HepG2 (cell line): ENCODE data around the gene POP5. TPM values are rescaled to one million over a fixed set of nuclear protein-coding genes. Genes with fewer than 3 reads are reported as not detected.

Experiments
- E2F1 ChIP-seq: sonication (generic); formaldehyde crosslinking; IDR thresholded peaks from 2 replicates; pipeline ENCODE4 v1.5.0; 2020; ENCODE audit warnings: missing genetic modification reagents
- GTF3A ChIP-seq: sonication (generic); formaldehyde crosslinking; conservative IDR thresholded peaks from 2 replicates; pipeline ENCODE4 v1.4.0; 2020; ENCODE audit warnings: mild to moderate bottlenecking, missing genetic modification reagents
- HDAC2 ChIP-seq: sonication (generic); formaldehyde crosslinking; IDR thresholded peaks from 2 replicates; pipeline ENCODE4 v1.4.0; 2020; ENCODE audit warnings: missing genetic modification reagents
- KLF13 ChIP-seq: sonication (generic); formaldehyde crosslinking; IDR thresholded peaks from 2 replicates; pipeline ENCODE4 v1.4.0; 2020; ENCODE audit warnings: mild to moderate bottlenecking, missing genetic modification reagents
- LCORL ChIP-seq, 2 experiments: fragments of 450-650 bp in 1 of 2; sonication (generic) in 1 of 2; formaldehyde crosslinking in 1 of 2; IDR thresholded peaks; 2 replicates each; pipeline versions ENCODE4 v1.5.0 to v1.6.1; 2017 to 2020; ENCODE audit warnings: antibody characterized with exemption in 1 of 2, missing genetic modification reagents in 1 of 2
- PLRG1 ChIP-seq: fragments of 450-650 bp; conservative IDR thresholded peaks from 2 replicates; pipeline ENCODE4 v1.6.1; 2016
- SAP130 ChIP-seq: IDR thresholded peaks from 2 replicates; pipeline ENCODE4 v1.6.1; 2016; ENCODE audit warnings: low read depth
- SMAD1 ChIP-seq: sonication (generic); formaldehyde crosslinking; IDR thresholded peaks from 2 replicates; pipeline ENCODE4 v1.4.0; 2020; ENCODE audit warnings: missing genetic modification reagents, low read depth, mild to moderate bottlenecking, borderline replicate concordance
- ZBTB1 ChIP-seq: sonication (generic); formaldehyde crosslinking; IDR thresholded peaks from 2 replicates; pipeline ENCODE4 v1.4.0; 2020; ENCODE audit warnings: missing genetic modification reagents, borderline replicate concordance
- ZBTB21 ChIP-seq: sonication (generic); formaldehyde crosslinking; IDR thresholded peaks from 2 replicates; pipeline ENCODE4 v1.4.0; 2020; ENCODE audit warnings: missing genetic modification reagents
- ZBTB8A ChIP-seq: sonication (generic); formaldehyde crosslinking; IDR thresholded peaks from 2 replicates; pipeline ENCODE4 v1.4.0; 2020; ENCODE audit warnings: mild to moderate bottlenecking, low read depth, missing genetic modification reagents, borderline replicate concordance
- ZFP41 ChIP-seq: sonication (generic); formaldehyde crosslinking; IDR thresholded peaks from 2 replicates; pipeline ENCODE4 v1.4.0; 2020; ENCODE audit warnings: mild to moderate bottlenecking, missing genetic modification reagents, borderline replicate concordance
- ZNF20 ChIP-seq: sonication (generic); formaldehyde crosslinking; IDR thresholded peaks from 2 replicates; pipeline ENCODE4 v1.4.0; 2020; ENCODE audit warnings: mild to moderate bottlenecking, moderate library complexity, missing genetic modification reagents
- ZNF326 ChIP-seq: sonication (generic); formaldehyde crosslinking; IDR thresholded peaks from 2 replicates; pipeline ENCODE4 v1.4.0; 2020; ENCODE audit warnings: missing genetic modification reagents, borderline replicate concordance
- ZNF605 ChIP-seq: sonication (generic); formaldehyde crosslinking; IDR thresholded peaks from 2 replicates; pipeline ENCODE4 v1.8.0; 2022; ENCODE audit warnings: mild to moderate bottlenecking, missing genetic modification reagents
- ZSCAN29 ChIP-seq: sonication (generic); formaldehyde crosslinking; conservative IDR thresholded peaks from 2 replicates; pipeline ENCODE4 v1.4.0; 2020; ENCODE audit warnings: mild to moderate bottlenecking, missing genetic modification reagents
- polyA plus RNA-seq, 8 experiments: library from polyadenylated mRNA; depleted of rRNA in 3 of 8; stranded (reverse) in 7 of 8; unstranded in 1 of 8; fragments of >200 nt; fragmentation: Illumina TruSeq in 4 of 8; extraction: Trizol in 4 of 8; gene quantifications; 2 replicates each; pipeline versions ENCODE4 v1.2.1 to v1.2.3, GENCODE V29; 2011 to 2016; ENCODE audit warnings: low read depth in 4 of 8, missing spikeins in 1 of 8, mixed read lengths in 1 of 8; ENCODE audit not compliant: insufficient read depth in 1 of 8
- total RNA-seq, 5 experiments: library from RNA; depleted of rRNA; stranded (reverse); fragments of >200 nt; fragmentation: Illumina TruSeq; extraction: Trizol; gene quantifications; 2 replicates each; pipeline ENCODE4 v1.2.3, GENCODE V29; 2016; ENCODE audit warnings: low read depth in 1 of 5
- TF ChIP-seq, protein P1 (sequence below): sonication (generic); formaldehyde crosslinking; IDR thresholded peaks from 2 replicates; pipeline ENCODE4; 2020; ENCODE audit warnings: missing genetic modification reagents, mild to moderate bottlenecking, borderline replicate concordance
- TF ChIP-seq, protein P2 (sequence below): sonication (generic); formaldehyde crosslinking; IDR thresholded peaks from 2 replicates; pipeline ENCODE4 v1.5.0; 2020; ENCODE audit warnings: mild to moderate bottlenecking, missing genetic modification reagents

Gene POP5
- total and polyA plus RNA-seq, 2 of the 13 experiments (the other 11 are each of a cell fraction or from before 2014, with no cell fraction given): 45.6 to 61.3 TPM

DNA sequence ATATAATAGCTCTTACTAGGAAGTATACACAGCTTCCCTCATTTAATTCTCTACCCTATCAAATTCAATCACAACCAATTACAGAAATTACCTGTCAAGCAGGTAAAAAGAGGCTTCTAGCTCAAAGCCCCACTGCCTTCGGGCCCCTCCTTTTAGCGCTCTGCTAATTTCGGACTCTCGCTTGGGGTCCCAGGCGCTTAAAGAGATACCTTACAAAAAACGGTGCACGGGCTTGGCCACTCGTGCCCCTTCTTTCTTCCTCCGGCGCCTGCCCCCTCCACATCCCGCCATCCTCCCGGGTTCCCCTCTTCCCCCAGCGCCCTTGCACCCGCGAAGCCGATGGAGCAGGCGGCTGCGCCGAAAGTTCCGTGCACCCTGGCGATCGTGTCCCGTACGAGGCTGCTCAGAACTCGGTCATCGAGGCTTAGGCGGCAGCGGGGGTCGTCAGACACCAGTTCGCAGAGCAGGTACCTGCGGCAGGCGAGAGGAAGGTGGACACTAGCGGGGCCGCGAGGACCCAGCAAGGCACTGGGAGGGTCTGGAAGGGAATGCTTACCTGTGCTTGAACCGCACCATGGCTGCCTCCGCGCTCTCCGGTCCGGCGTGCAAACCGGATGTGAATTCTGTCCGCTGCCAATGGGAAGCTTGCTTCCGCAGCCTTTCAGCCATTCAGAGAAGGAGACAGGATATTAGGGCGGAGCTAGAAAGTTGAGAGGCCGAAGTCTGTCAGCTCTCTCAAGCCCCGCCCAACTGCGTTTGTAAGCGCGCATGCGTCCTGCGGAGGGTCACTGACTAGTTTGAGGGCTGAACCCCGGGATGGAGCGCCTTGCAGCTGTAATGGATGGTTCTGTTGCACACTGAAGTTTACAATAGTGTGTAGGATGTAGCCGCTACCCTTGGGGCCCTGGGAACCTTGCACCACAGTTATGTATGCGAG is at the start of gene POP5 (continued):
- TF ChIP-seq ZBTB1: no peak
- TF ChIP-seq, protein P1, sequence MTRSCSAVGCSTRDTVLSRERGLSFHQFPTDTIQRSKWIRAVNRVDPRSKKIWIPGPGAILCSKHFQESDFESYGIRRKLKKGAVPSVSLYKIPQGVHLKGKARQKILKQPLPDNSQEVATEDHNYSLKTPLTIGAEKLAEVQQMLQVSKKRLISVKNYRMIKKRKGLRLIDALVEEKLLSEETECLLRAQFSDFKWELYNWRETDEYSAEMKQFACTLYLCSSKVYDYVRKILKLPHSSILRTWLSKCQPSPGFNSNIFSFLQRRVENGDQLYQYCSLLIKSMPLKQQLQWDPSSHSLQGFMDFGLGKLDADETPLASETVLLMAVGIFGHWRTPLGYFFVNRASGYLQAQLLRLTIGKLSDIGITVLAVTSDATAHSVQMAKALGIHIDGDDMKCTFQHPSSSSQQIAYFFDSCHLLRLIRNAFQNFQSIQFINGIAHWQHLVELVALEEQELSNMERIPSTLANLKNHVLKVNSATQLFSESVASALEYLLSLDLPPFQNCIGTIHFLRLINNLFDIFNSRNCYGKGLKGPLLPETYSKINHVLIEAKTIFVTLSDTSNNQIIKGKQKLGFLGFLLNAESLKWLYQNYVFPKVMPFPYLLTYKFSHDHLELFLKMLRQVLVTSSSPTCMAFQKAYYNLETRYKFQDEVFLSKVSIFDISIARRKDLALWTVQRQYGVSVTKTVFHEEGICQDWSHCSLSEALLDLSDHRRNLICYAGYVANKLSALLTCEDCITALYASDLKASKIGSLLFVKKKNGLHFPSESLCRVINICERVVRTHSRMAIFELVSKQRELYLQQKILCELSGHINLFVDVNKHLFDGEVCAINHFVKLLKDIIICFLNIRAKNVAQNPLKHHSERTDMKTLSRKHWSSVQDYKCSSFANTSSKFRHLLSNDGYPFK: peak; percentile 92
- TF ChIP-seq KLF13: no peak
- TF ChIP-seq ZNF326 (CRISPR knock-in tag): no peak
- peak; percentile 51; the same call in 1 of the 2 replicates for TF ChIP-seq HDAC2
- TF ChIP-seq GTF3A (CRISPR knock-in tag): 0 out of 2 replicates have a peak, but pooled peaks have one; percentile 60
- no peak for TF ChIP-seq E2F1
- no peak for TF ChIP-seq LCORL (IDR thresholded peaks at IDR 0.05)
- no peak for TF ChIP-seq LCORL (CRISPR knock-in tag; IDR thresholded peaks at IDR 0.05)
- peak; percentile 98 for TF ChIP-seq SAP130 (CRISPR knock-in tag)
- TF ChIP-seq ZFP41 (CRISPR knock-in tag): no peak
- TF ChIP-seq, protein P2, sequence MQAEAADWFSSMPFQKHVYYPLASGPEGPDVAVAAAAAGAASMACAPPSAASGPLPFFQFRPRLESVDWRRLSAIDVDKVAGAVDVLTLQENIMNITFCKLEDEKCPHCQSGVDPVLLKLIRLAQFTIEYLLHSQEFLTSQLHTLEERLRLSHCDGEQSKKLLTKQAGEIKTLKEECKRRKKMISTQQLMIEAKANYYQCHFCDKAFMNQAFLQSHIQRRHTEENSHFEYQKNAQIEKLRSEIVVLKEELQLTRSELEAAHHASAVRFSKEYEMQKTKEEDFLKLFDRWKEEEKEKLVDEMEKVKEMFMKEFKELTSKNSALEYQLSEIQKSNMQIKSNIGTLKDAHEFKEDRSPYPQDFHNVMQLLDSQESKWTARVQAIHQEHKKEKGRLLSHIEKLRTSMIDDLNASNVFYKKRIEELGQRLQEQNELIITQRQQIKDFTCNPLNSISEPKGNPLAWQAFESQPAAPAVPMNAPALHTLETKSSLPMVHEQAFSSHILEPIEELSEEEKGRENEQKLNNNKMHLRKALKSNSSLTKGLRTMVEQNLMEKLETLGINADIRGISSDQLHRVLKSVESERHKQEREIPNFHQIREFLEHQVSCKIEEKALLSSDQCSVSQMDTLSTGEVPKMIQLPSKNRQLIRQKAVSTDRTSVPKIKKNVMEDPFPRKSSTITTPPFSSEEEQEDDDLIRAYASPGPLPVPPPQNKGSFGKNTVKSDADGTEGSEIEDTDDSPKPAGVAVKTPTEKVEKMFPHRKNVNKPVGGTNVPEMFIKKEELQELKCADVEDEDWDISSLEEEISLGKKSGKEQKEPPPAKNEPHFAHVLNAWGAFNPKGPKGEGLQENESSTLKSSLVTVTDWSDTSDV (CRISPR knock-in tag): no peak
- TF ChIP-seq ZBTB8A: no peak
- no peak for TF ChIP-seq ZBTB21 (CRISPR knock-in tag)
- peak; percentile 77 for TF ChIP-seq ZNF605 (CRISPR knock-in tag)
- TF ChIP-seq SMAD1: peak; percentile 87; the same call in 1 of the 2 replicates
- TF ChIP-seq ZNF20 (CRISPR knock-in tag): no peak
- no peak for TF ChIP-seq ZSCAN29 (CRISPR knock-in tag)
- TF ChIP-seq PLRG1: no peak
